HG03439 (cell line): ENCODE data around the gene ACR.

Experiments
- ATAC-seq: cut with Tn5 transposase; IDR thresholded peaks from one replicate; pipeline ENCODE4 v1.9.1; 2021; ENCODE audit warnings: mild to moderate bottlenecking, moderate library complexity; ENCODE audit not compliant: unreplicated experiment

Gene ACR

GRCh38 chr22:50737728-50738648 lies at the start of gene ACR:
TSS of gene ACR (plus strand) at chr22:50738204. CDS start at chr22:50738236, 32 bp downstream.
- ATAC-seq, result no peak

GRCh38 chr22:50688448-50688847 lies 49.6 kb upstream of the ACR start:
- ATAC-seq, result no peak

DNA sequence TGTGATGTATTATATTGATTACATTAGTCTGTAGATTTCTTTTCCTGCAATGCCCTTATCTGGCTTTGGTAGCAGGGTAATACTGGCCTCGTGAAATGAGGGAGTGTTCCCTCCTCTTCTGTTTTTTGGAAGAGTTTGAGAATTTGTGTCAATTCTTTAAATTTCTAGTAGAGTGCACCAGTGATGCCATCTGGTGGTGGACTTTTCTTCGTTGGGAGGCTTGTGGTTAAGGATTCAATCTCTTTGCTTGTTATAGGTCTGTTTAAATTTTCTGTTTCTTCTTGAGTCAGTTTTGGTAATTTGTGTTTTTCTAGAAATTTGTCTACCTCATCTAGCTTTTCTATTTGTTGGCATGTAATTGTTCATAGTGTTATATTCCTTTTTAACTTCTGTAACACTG lies 46.5 kb upstream of the ACR start:
- no peak for ATAC-seq

DNA sequence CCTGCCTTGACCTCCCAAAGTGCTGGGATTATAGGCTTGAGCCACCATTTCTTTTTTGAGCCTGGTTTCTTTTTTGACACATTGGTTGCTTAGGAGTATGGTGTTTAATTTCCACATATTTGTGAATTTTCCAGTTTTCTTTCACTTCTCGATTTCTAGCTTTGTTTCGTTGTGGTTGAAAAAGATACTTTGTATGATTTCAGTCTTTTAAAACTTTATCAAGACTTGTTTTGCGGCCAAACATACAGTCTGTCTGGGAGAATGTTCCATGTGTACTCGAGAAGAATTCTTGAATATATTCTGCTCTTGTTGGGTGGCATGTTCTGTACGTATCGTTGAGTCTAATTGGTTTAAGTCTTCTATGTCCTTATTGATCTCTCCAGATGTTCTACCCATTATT lies 44.5 kb upstream of the ACR start:
- ATAC-seq, result no peak

DNA sequence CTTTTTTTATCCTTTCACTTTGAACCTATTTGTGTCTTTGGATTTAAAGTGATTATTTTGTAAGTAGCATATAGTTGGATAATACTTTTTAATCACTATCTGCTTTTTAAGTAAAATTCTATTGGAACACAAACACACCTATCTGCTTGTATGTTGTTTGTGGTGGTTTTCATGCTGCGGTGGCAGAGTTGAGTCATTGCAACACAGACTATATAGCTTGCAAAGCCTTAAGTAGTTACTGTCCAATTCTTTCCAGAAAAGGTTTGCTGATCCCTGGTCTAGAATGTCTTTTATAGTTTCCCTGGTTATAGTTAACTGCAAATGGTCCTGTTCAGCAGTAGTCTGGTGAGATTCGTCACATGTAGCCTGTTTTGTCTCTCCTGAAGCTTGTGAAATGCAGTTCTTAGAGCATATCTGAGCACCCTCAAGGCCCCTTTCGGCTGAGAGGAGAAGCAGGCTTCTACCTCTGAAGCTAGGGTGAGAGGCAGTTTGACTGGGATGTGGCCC lies 43.9 kb upstream of the ACR start:
- no peak for ATAC-seq

GRCh38 chr22:50694766-50695420 lies 43.1 kb upstream of the ACR start:
- no peak for ATAC-seq

DNA sequence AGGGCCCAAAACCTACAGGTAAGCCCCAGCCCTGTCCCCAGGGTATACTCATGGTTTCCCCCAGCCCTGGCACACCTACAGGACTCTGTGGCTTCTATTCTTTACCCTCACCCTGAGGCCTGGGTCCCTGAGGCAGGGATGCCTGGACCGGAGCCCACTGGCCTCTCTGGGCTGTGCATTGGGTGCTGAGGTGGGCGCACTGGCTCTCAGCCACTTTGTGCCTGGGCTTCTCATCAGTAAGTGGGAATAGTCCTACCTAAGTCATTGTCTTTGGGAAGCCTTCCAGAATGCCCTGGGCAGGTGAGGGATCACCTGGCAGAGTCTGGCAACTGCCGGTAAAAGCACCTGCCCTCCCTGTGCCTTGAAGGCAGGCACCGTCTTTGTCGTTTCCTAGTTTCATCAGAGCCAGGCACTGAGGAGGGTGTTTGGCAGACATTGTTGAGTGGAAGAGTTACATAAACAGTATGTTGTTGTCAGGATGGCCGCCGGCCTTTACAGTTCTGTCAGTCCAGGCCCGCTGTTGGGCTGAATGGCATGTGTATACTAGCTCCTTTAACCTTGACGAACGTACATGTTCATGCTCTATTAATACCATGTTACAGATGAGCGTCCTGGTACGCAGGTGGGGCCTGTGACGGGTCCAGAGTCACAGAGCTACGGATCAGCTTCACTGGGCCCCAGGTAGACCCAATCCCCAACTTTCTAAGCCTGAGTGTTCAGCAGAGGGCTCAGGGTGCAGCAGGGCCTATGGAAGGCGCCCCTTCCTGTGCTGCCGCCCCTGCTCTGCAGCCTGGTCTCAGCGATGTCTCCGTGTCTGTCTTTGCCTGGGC lies 42.4 kb upstream of the ACR start:
- ATAC-seq, result no peak

DNA sequence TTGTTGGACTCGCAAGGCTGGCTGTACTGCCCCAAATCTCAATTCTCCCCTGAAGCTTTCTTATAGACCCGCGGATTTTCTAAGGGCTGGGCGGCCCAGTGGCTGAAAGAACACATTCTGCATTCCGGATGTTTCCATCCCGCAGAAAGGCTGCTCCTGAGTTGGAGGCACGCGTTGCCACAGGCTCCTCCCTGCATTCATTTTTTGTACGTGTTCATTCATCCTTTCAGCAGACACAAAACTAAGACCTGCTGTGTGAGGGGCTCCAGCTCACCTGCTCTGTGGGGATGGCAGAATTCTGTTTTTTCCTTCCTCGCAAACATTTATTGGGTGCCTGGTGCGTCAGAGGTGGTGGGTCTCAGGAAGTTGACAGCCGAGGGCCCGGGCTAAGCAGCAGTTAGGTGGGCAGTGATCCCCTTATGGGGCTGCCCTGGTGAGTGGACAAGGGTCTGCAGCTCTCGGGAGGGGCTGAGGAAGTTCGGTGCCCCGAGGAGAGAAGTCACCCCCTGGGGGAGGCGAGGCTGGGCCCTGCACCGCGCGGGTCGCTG lies 41.7 kb upstream of the ACR start:
- ATAC-seq, result no peak

DNA sequence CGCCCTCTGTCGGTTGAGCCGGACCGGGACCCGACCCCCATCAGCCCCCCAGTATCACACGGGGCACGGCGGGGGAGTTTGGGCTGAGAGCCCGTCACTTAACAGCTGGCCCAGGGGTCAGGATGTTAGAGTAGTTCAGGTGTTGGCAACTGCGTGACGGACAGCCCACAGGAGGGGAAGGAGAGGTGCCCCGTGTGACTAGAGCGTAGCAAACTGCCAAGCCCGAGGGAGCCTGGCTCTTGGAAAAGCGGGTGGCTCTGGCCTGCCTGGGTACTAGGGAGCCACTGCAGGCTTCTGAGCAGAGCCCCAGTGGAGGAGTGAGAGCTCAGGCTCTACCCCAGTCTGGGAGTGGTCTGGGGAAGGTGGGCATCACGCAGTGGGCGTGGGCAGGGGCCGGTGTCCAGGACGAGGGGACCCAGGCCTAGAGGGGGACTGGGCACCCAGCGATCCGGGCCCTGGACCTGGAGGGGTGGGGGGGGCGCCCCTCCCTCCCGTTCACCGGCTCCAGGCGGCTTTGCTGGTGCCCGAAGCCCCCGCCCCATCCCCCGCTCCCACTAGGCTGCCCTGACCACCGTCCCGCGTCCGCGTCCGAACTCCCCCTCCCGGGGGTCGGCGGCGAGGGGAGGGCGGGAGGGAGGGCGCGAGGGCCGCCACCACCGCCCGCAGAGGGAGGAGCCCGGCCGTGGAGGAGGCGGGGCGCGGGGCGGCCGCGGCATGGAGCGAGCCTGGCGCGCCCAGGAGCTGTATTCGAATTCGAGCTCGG lies 41.0 kb upstream of the ACR start:
- ATAC-seq, result no peak

GRCh38 chr22:50697667-50698506 lies 40.1 kb upstream of the ACR start:
- ATAC-seq, result no peak

GRCh38 chr22:50698546-50698945 lies 39.5 kb upstream of the ACR start:
- ATAC-seq, result no peak

DNA sequence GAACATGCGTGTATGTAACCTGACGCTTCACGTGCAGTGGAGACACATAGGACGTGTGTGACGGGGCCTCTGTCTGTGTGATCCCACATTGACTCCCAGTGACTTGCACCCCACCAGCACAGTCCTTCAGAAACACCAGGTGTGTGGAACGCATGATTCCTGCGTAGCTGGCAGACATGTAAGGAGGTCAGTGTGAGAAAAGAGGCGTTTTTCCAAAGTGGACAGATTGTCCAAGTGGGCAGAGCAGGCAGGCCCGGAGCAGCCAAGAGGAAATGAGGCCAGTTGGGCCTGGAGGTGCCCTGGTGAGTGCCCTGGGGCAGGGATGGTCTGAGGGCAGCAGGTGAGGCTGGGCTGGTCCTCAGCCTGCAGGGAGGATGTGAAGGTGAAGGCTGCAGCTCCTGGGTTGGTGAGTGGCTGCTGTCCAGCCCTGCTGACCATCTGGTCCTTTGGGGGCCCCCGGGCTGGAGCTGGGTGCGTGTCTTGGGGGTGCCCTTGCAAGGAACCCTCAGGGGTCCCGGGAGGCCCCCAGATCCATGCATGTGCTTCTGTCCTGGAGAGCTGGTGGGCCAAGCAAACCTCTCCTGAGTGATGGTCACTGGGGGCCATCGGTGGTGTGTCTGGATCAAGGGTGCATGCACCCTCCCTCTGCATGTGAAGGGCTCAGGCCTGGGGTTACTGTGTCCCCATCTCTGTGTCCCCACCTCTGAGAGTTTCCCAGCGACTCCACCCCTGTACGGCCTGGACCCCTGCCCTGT lies 38.8 kb upstream of the ACR start:
- no peak for ATAC-seq

DNA sequence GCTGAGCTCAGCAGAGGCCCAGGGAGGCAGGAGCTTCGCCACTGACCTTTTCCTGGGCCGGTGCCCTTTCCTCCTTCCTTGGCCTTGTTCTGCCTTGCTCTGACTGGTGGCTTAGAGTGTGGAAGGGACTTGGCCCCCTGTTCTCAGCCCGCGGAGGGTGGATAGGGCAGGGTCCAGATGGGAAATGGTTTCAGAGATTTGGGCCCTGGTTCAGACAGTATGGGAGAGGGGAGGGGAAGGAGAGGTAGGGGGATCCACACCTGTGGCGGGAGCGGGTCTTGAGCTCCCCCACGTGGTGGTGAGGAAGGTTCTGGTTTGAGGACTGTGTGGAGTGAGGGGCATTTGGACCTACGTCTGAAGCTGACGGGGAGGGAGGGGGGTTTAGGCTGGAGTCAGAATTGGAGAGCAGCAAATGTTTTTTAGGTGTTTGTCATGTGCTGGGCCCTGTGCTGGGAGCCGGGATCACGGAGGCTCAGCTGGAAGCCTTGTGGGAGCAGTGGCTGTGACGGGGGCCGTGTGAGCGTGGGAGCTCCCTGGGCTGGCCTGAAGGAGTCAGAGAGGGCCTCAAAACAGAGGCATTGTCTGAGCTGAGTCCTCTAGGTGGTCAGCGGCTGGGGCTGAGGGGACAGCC lies 38.1 kb upstream of the ACR start:
- no peak for ATAC-seq

GRCh38 chr22:50700387-50701075 lies 37.5 kb upstream of the ACR start:
- ATAC-seq, result no peak

- ATAC-seq, result no peak
These were observed 37.0 kb upstream of the ACR start for GRCh38 chr22:50701076-50701419.

- ATAC-seq, result no peak
These were observed 36.4 kb upstream of the ACR start for GRCh38 chr22:50701428-50702154.

DNA sequence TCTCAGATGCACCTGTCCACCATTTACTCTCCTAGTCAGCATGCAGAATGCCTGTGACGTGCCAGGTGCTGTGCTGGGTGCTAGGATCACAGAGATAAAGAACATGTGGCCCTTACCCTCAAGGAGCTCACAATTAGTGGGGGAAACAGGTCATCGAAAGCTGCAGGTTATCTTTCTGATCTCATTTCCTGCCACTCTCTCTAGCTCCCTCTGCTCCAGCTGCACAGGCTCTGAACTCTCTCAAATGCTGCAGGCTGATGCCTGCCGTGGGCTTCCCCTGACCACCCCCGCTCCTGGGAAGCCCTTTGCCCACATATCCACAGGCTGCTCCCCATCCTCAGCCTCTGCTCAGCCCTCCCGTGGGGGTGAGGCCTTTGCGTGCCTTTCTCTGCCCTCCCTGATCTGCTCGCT lies 35.7 kb upstream of the ACR start:
- ATAC-seq, result no peak
